Epithelial cell of esophagus (primary cell): Measurements from ENCODE around the gene ROBO1.
A peak's percentile ranks its signal among the peaks of the same experiment; 100 is the strongest.

ENCODE experiments used
- DNase-seq: peaks from one replicate; pipeline ENCODE4 v3.0.0; 2010; ENCODE audit warnings: low read depth
- H3K4me3 ChIP-seq: 2 replicates; pipeline ENCODE4 v1.5.1; 2011; ENCODE audit warnings: mild to moderate bottlenecking, low read length, control low read depth
- TF ChIP-seq, protein P1 (sequence below): IDR thresholded peaks from 2 replicates; pipeline ENCODE4 v1.5.1; 2011; ENCODE audit warnings: low read depth, mild to moderate bottlenecking, low read length, control low read depth, inconsistent platforms; ENCODE audit not compliant: insufficient read depth; ENCODE audit errors: missing control alignments

ROBO1 gene

DNA sequence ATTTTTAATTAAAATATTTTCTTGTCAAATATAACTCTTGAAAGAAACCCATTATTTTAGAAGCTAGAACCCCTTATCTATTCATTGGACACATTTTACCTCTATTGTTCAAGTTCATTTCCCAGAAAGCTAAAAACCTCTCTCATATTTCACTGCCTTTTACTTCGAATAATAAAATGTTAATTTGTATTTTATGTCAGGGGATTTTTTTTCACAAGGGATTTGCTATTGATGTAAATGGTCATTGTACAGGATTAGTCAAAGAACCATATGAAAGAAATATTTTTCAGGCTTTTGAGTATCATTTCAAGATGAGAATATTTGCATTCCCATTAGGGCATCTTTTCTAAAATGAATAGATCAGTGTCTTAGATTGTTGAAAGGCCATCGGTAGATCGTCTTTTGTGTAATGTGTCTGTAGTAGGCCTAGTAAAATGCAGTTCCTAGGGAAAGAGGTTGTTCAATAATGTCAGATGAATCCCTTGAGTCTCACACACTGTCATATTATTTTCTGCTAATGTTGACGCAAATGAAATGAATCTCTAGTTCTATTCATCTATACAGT is 114.5 kb downstream of the ROBO1 start:
- TF ChIP-seq, protein P1, sequence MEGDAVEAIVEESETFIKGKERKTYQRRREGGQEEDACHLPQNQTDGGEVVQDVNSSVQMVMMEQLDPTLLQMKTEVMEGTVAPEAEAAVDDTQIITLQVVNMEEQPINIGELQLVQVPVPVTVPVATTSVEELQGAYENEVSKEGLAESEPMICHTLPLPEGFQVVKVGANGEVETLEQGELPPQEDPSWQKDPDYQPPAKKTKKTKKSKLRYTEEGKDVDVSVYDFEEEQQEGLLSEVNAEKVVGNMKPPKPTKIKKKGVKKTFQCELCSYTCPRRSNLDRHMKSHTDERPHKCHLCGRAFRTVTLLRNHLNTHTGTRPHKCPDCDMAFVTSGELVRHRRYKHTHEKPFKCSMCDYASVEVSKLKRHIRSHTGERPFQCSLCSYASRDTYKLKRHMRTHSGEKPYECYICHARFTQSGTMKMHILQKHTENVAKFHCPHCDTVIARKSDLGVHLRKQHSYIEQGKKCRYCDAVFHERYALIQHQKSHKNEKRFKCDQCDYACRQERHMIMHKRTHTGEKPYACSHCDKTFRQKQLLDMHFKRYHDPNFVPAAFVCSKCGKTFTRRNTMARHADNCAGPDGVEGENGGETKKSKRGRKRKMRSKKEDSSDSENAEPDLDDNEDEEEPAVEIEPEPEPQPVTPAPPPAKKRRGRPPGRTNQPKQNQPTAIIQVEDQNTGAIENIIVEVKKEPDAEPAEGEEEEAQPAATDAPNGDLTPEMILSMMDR, result no peak
- no peak overlapping the region for H3K4me3 ChIP-seq
- no peak for DNase-seq

DNA sequence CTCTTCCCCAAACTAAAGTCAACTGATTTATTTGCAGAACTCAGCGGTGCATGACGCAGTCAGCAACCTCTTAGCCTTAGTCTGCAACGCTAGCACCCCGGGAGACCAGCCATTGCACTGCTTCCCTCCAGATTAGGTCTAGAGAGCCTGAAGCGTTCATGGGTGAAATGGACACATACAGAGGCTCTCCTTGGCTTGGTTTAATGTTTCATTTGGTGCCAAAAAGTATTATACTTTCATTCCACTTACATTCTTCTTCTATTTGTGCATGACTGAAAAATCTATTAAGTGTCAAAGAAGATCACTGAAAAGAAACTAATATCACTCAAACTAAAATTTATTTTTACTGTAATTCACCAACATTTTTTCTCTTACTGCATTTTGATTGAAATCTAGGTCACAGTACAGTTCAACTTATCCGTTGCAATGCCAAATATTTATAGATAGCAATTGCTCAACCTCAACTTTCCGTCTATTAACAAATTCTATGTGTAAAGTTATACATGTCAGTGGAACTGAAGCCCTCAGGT is 116.2 kb downstream of the ROBO1 start:
- H3K4me3 ChIP-seq, result no peak overlapping the region
- DNase-seq, result peak; percentile 1
- TF ChIP-seq, protein P1, result no peak

DNA sequence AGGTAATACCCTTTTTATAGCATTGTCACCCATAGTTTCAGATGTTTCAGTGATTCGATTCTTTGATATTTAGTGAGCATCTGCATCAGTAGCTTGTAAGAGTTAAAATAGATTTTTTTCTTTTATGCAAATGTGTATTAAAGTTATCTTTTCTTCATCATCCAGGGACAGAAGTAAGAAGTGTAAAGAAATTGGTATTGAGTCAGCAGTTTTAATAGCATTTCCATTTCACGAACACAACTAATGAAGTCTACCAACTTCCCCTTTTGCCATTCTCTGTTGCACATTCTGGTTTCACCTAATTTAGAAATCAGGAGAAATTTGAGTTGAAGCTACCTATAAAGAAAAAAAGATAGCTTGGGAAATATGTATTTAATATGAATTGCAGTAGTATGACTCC is 127.9 kb downstream of the ROBO1 start:
- H3K4me3 ChIP-seq, result no peak overlapping the region
- TF ChIP-seq, protein P1, result no peak
- no peak for DNase-seq

DNA sequence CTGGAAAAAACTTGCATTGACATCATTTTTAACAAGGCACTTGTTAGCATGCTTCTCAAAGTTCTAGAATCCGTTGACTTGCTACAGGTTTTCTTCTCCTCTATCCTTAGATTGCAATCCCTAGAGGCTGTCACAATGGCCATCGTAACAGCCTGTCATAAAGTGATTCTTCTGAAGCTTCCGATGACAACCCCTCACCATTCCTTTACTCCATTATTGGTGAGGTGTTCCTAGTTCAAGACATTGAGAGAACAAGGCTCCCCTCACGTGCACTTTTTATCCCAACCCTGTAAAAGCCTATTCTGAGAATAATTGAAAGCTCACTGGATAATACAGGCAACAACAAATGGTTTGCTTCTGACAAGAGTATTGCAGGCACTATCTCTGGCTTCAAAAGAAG is 131.4 kb downstream of the ROBO1 start:
- no peak for DNase-seq
- no peak overlapping the region for H3K4me3 ChIP-seq
- TF ChIP-seq, protein P1, result no peak

DNA sequence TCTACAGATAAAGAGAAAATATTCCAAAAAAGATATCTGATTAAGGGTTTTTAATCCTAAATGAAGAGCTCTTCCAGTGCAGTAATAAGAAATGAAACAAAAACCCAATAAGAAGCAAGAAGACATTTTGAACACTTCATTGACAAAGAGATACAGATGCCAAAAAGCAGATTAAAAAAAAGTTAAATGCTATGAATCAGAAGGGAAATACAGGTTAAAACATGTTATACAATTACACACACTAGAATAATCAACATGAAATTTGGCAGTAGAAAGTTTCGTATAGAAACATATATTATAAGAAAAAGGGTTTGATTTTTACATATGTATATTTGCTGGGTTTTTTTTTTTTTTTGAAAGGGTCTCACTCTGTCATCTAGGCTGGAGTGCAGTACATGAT is 135.0 kb downstream of the ROBO1 start:
- DNase-seq, result peak; percentile 22
- no peak overlapping the region for H3K4me3 ChIP-seq
- TF ChIP-seq, protein P1, result no peak

DNA sequence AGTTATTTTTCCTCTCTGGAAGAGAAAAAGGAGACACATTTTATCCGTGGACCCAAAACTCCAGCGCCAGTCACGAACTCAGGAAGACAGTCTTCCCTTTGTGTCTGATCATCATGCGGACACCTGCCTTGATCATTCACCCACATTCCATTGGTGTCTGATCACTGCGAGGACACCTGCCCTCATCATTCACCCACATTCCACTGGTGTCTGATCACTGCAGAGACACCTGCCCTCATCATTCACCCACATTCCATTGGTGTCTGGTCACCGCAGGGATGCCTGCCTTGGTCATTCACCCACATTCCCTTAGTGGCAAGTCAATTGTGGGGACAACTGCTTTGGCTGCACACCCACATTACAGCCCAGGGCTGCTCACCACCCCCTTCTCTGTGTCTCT is 148.9 kb downstream of the ROBO1 start:
- TF ChIP-seq, protein P1, result no peak

DNA sequence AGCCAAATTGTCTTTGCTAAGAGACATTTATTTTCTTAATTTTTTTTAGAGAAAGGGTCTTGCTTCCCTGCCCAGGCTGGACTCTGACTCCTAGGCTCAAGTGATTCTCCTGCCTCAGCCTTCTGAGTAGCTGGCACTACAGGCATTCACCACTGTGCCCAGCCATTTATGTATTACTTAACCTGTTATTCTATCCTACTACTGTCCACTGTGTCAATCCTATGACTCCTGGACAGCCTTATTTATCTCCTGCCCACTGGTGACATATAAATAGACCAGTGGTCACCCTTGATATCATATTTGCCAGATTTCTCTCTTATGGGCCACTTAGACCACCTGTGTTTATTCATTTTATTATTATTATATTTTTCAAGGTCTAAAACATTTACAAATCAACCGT is 161.4 kb downstream of the ROBO1 start:
- DNase-seq, result no peak
- TF ChIP-seq, protein P1, result no peak
- no peak overlapping the region for H3K4me3 ChIP-seq

More for the DNA sequence above, 148.9 kb downstream of the ROBO1 start:
- DNase-seq, result peak; percentile 47
- no peak overlapping the region for H3K4me3 ChIP-seq
